GM18519 (cell line): ENCODE measurements around the gene PTPRN2.
"Not testable (repeated sequence)": the region's sequence is repeated elsewhere in the genome, so short reads cannot be mapped to it uniquely, and the experiment has no call there.

Source experiments
- ATAC-seq: cut with Tn5 transposase; IDR thresholded peaks from one replicate; pipeline ENCODE4 v1.9.1; 2021; ENCODE audit warnings: mild to moderate bottlenecking, moderate library complexity; ENCODE audit not compliant: unreplicated experiment, low FRiP score

Gene PTPRN2

GRCh38 chr7:157922576-157922975, 665.0 kb downstream of the PTPRN2 start:
- no peak for ATAC-seq

DNA sequence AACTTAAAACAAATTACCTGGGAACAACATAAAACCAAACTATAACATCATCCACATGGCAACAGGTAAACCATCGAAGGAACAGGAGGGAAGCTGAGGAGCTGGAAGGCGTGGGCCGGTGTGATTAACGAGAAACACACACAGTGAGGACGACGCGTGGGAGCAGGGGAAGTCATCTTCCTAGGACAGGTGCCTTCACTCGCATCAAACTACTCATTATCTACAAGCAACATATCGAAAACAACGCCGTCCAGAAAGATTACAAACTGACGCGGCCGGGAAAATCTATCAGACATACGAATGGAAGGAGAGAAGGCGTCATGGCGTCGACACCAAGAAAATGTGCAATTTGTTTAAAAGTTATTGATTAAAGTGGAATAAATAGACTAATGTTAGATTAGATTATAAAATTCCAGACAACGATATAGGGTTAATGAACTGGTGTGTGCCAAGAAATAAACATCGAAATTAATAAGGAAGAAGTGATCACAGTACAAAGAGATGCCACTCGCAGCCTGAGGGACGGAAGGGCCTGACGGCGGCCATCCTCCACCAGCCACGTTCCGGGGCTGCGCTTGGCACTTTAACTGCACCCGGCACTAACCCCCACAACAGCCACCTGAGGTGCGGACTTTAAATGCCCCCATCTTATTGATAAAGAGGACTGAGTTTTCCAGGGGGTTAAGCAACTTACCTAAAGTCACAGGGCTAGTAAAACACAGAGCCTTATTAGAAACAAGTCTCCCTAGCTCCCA, 669.1 kb downstream of the PTPRN2 start:
- ATAC-seq: no peak

GRCh38 chr7:157916946-157917640, 670.5 kb downstream of the PTPRN2 start:
- ATAC-seq: no peak

DNA sequence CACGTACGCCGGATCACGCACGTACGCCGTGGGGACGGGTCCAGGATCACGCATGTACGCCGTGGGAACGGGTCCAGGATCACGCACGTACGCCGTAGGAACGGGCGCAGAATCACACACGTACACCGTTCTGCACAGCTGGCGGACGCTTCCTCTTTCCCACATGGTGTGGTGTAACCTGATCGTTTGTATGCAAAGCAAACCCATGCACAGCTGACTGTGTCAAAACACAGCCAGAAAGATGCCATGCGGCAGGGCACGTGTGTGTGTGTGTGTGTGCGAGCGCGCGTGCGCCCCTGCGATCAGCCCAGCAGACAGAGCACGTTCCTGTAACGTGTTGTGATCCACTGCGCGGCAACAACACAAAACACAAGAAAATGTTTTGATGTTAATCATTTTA, 677.2 kb downstream of the PTPRN2 start:
- no peak for ATAC-seq

DNA sequence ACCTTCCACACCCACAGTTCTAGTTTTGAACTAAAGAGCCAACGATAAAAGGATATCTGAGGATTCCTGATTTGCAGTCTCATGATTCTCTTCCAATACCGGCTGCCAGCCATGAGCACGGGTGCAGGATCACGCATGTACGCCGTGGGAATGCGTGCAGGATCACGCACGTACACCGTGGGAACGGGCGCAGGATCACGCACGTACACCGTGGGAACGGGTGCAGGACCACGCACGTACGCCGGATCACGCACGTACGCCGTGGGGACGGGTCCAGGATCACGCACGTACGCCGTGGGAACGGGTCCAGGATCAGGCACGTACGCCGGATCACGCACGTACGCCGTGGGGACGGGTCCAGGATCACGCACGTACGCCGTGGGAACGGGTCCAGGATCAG, 677.6 kb downstream of the PTPRN2 start:
- ATAC-seq: not testable (repeated sequence)

DNA sequence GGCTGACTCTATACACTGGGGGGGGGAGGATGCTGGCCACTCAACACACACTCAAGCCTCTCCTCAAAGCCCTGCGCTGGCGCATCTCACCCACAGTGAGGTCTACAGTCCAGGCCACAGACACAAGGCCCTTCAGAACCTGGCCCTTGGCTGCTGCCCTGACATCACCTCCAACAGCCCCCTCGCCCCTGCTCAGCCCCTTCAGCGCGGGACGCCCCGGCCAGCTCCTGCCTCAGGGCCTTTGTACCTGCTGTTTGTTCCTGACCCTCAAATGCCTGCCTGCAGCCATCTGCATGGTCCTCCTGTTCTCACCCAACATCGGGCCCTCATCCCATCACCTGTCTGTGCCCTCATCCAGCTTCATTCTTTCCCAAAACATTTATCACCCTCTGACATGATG, 678.3 kb downstream of the PTPRN2 start:
- no peak for ATAC-seq

DNA sequence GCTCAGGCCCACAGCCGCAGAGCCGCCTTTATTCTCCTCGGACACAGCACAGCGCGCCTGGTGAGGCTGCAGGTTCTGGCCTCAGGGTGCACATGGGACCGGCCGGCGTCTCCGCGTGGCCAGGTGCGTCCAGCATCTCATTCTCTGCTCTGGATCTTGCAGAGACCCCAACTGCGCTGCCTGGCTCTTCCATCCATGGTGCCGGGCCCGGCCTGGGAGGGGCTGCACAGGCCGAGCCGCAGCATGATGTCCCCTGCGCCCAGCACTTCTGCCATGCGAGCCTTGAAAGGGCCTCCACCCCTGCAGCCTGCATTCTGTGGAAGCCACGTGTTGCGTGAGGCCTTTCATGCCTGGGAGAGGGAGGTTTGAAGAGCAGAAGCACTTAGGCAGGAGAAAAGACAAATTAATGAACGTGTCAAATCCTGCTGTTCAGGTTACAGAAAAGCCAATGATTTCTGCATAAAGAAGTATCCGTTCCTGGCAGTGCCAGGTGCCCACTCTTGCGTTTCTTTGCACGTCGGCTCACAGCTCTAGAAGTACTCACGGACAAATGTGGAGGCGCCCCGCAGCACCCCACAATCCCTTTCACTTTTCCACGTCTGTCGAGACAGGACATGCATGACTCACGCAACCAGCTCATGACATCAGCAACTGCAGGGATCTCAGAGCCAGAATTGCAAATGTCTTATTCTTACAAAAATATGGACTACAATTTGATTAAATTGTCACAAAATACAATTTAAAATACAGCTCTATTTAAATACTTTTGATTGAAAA, 679.4 kb downstream of the PTPRN2 start:
- no peak for ATAC-seq

DNA sequence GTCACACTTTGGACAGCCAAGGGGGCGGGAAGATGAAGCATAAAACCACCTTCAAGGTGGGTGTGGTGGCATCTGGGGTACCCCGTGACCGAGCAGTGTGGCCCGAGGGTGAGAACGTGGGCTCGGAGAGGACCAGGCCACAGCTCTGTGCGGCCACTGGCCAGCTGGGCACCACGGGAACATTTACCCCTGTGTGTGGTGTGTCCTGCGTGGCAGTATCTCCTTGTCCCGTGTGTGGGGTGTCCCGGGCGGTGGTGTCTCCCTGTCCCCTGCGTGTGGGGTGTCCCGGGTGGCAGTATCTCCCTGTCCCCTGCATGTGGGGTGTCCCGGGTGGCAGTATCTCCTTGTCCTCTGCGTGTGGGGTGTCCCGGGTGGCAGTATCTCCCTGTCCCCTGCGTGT, 680.5 kb downstream of the PTPRN2 start:
- ATAC-seq: no peak

- no peak for ATAC-seq
These were observed 681.0 kb downstream of the PTPRN2 start for GRCh38 chr7:157906583-157906982.

GRCh38 chr7:157905651-157906461, 681.8 kb downstream of the PTPRN2 start:
- ATAC-seq: no peak

- ATAC-seq: no peak
These were observed 682.6 kb downstream of the PTPRN2 start for GRCh38 chr7:157904866-157905570.

GRCh38 chr7:157904211-157904865, 683.3 kb downstream of the PTPRN2 start:
- no peak for ATAC-seq

DNA sequence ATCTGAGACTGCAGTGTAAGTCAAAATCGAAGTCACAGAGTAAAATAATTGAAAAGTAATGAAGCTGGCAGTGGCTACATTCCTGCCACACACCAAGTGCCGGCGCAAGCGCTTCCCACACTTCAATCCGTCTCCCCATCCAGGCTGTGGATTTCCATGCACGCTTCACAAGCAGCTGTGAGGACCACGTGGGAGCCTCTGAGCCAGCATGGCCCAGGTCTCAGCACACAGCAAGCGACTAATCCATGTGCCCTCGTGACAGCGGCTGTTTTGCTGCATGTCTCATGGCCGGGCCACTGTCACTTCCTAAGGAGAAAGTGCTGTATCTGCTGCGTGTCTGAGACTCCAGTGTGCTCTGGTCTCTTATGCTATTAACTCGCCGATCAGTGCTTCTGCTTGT, 683.9 kb downstream of the PTPRN2 start:
- no peak for ATAC-seq

GRCh38 chr7:157903296-157903695, 684.3 kb downstream of the PTPRN2 start:
- ATAC-seq: no peak

DNA sequence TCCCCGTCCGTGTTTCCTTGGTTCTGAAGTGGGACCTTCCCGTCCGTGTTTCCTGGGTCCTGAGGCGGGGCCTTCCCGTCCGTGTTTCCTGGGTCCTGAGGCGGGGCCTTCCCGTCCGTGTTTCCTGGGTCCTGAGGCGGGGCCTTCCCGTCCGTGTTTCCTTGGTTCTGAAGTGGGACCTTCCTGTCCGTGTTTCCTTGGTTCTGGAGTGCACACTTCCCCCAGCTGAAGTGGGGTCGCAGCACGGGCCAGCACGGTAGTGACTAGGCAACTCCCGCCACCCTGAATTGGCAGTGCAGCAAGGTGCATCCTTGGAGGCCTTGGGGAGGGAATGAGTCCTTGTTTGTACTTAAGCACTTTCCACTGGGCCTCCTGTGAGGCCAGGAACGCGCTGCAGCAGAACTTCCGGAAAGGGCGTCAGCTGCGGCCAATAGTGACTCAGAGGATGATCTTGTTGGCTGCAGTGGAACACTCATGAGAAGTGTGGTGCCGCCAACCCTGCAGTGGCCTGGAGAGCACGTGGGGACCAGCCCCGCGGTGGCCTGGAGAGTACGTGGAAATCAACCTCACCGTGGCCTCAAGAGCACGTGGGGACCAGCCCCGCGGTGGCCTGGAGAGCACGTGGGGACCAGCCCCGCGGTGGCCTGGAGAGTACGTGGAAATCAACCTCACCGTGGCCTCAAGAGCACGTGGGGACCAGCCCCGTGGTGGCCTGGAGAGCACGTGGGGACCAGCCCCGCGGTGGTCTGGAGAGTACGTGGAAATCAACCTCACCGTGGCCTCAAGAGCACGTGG, 685.6 kb downstream of the PTPRN2 start:
- not testable (repeated sequence) for ATAC-seq

GRCh38 chr7:157901166-157901565, 686.5 kb downstream of the PTPRN2 start:
- no peak for ATAC-seq

GRCh38 chr7:157900556-157900955, 687.1 kb downstream of the PTPRN2 start:
- ATAC-seq: no peak

- ATAC-seq: no peak
These were observed 687.6 kb downstream of the PTPRN2 start for GRCh38 chr7:157900011-157900410.
